Muscle layer of colon (tissue), 2 donors: ENCODE results near the gene SNX32.

Experiments used
- H3K27ac ChIP-seq: one replicate; pipeline ENCODE4 v1.7.0; 2013; ENCODE audit warnings: low read depth, mild to moderate bottlenecking, low read length, moderate library complexity
- H3K27me3 ChIP-seq, 2 donors: one replicate each; pipeline ENCODE4 v1.7.0; 2013; ENCODE audit warnings: low read length in 2 of 2, mild to moderate bottlenecking in 2 of 2; ENCODE audit not compliant: insufficient read depth in 2 of 2, control insufficient read depth in 1 of 2
- H3K36me3 ChIP-seq: one replicate; pipeline ENCODE4 v1.7.0; 2013; ENCODE audit warnings: mild to moderate bottlenecking, low read length; ENCODE audit not compliant: insufficient read depth
- H3K4me1 ChIP-seq: one replicate; pipeline ENCODE4 v1.7.0; 2013; ENCODE audit warnings: mild to moderate bottlenecking, low read length; ENCODE audit not compliant: insufficient read depth
- H3K4me3 ChIP-seq, 2 donors: one replicate each; pipeline ENCODE4 v1.7.0; 2013; ENCODE audit warnings: low read length in 2 of 2, low read depth in 1 of 2, mild to moderate bottlenecking in 1 of 2, moderate library complexity in 1 of 2
- H3K9ac ChIP-seq: one replicate; pipeline ENCODE4 v1.7.0; 2013; ENCODE audit warnings: low read length
- H3K9me3 ChIP-seq: one replicate; pipeline ENCODE4 v1.7.0; 2013; ENCODE audit warnings: mild to moderate bottlenecking, low read length
- donor health status: abdominal sarcoma.
- donor health status: Adenocarcinoma of cecum.

Gene SNX32

DNA sequence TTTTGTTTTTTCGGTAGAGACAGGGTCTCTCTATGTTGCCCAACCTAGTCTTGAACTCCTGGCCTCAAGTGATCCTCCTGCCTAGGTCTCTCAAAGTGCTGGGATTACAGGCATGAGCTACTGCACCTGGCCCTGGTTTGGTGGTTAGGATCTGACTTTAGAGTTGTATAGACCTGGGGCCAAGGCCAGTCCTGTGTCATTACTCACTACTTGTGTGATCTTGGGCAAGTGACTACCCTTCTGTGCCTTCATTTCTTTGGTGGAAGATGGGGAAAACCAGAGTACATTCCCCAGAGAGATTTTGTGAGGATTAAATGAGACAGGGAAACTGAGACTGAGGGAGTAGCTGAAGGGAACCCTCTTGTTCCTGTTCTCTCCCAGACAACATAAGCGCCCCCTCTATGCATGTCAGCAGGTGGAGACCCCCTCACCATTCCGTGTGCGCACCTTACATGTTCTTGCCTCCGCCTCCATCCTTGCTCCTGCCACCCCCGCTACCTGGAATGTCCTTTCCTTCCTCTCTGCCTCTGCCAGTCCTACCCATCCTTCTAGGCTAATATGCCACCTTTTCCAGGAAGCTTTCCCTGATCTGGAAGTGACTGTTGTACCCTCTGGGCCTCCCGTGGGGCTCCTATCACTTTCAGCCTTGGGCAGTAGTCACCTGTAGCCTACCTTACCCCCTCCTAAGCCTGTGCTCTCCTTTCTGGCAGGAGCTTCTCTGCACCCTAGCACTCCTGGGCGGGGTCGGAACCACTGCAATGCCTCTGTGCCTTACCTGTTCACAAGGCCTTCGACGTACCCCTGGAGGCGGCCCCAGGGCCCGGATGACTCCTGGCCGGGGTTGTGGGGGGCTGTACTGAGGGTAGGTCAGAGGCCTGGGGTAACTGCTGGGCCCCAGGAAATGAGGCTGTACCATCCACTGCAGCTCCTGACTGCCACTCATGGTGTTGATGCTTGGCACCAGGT lies 62.6 kb downstream of the SNX32 start:
- no peaks in the 10 kb centered on the region for H3K36me3 ChIP-seq
- no peak overlapping the region for H3K27ac ChIP-seq
- H3K9me3 ChIP-seq: no peaks in the 10 kb centered on the region
- H3K4me3 ChIP-seq: no peak overlapping the region
- H3K27me3 ChIP-seq: peaks cover 7 to 8% of the 10 kb centered on the region in 2 donors
- H3K9ac ChIP-seq: no peak overlapping the region
- H3K4me1 ChIP-seq: peaks cover 25% of the 10 kb centered on the region

DNA sequence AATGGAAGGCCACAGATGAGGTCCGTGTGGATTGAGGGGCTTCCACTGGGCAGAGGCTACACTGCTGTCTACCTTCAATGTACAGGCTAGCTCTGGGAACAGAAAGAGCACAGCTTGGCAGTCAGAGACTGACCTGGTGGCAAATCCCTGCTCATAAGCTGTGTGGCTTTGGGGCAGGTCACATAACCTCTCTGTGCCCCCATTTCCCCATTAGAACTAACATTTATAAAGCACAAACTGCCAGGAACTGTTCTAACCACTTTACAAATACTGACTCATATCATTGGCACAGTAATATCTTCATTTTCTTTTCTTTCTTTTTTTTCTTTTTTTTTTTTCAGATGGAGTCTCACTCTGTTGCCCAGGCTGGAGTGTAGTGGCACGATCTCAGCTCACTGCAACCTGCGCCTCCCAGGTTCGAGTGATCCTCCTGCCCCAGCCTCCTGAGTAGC lies 63.3 kb downstream of the SNX32 start:
- peaks cover 7 to 8% of the 10 kb centered on the region in 2 donors for H3K27me3 ChIP-seq
- H3K36me3 ChIP-seq: no peaks in the 10 kb centered on the region
- peaks cover 21% of the 10 kb centered on the region for H3K4me1 ChIP-seq

DNA sequence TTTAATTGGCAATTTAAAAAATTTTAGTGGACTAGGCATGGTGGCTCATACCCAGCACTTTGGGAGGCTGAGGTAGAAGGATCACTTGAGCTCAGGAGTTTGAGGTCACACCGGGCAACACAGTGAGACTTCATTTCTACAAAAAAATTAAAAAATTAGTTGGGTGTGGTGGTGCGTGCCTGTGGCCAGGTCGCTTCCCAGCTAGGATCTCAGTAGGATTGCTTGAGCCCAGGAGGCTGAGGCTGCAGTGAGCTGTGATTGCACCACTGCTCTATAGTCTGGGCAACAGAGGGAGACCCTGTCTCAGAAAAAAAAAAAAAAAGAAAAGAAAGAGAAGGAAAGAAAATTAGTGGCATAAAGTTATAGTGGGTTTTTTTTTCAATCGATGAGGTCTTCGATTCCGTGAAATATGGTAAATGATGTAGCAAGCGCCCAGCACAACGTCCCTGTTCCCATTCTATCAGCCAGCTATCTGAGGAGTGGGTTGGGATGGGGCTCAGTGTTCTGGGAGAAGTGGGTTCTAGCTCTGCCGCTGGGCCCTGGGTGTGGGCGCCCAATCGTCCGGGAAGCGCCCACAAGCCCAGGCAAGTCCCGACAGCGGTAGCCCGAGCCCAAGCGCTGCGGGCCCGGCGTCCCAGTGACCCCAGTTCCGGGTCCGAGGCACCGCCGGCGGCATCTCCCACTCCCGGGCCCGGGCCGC lies 65.0 kb downstream of the SNX32 start:
- peak overlapping the region in 1 of 2 donors; percentile 42 for H3K4me3 ChIP-seq
- H3K9me3 ChIP-seq: no peaks in the 10 kb centered on the region
- no peak overlapping the region for H3K27ac ChIP-seq
- no peaks in the 10 kb centered on the region for H3K36me3 ChIP-seq
- H3K27me3 ChIP-seq: peaks cover 7 to 8% of the 10 kb centered on the region in 2 donors
- peaks cover 5% of the 10 kb centered on the region for H3K4me1 ChIP-seq
- no peak overlapping the region for H3K9ac ChIP-seq

More for the DNA sequence above, 63.3 kb downstream of the SNX32 start:
- Histone ChIP-seq H3K9me3 (no peaks in the 10 kb centered on the region), H3K4me3 (no peak overlapping the region), H3K9ac (no peak overlapping the region), H3K27ac (no peak overlapping the region)

DNA sequence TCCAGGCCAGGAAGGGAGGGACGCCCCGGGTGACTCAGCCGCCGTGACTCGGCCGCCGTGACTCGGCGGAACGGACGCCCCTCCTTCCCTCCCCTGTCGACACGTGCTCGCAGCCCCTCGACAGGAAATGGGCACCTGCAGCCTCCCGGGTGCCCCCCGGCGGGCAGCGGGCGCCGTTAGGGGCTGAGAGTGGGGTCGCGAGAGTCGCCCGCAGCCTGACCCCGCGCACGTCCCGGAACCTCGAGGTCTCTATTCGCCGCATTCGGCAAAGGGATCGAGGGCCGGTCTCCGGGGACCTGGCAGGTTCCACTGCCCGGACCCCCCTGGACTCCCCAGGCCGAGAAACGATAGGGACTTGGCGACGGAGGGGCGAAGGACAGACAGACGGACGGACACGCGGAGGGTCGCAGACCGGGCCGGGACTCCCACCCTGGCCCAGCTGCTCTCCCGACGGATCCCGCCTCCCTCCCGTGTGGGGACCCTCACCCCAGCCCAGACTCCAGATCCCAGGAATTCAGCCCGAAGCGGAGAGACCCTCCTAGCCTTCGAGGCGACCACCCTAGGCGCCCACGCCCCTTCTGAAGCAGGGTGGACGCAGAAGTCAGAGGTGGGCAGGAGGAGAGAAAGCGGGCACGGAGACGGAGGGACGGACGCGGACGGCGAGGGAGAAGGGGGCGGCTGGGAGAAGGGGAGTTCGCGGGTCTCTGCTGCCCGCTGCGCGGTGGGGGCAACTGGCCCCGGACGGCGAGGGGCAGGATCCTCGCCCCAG lies 65.8 kb downstream of the SNX32 start:
- H3K9ac ChIP-seq: no peak overlapping the region

DNA sequence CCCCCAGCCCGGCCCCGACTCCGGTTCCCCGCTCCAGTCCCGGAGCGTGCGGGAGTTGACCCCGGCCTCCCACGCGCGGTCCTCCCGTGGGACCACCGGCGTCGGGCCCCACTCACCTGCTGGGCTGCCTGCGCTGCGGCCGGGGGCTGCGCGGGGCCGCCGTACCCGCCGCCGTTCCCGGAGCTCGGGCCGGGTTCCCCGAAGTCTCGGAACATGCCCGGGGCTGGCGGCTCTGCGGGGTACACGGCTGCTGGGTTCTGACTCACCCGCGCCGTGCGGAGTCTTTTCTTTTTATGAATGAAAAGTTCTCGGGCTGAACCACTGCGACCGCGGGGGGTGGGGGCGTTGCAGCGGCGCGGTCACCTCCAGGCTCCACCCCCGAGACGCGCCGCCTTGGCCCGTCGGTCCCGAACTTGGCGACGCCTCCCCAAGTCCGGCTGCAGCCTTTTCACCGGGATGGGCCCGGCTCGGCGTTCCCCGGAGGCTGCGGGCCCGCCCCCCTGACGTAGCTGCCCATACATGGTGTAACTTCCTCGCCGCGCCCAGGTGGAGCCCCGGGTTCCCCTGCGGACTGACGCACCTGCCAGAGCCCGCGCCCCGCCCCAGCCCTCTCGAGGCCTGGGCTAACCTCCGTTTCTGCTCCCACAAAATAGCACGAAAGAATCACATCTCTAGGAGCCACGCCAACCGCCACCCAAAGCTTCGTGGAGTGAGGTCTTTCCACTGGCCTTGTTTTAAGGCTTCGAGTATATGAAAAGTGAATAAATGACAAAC lies 66.5 kb downstream of the SNX32 start, which contains the start of gene FOSL1:
Gene FOSL1 (minus strand): TSS at position 264 of the 774 bp plus-strand sequence. CDS start 49 bp downstream, at position 215.
- peak within 1 kb of the TSS; percentile 52 for H3K27ac ChIP-seq

More for the DNA sequence above, 65.8 kb downstream of the SNX32 start:
- Histone ChIP-seq H3K4me3 (peak overlapping the region; percentile 42 to 49), H3K4me1 (peaks cover 4% of the 10 kb centered on the region), H3K27ac (peak overlapping the region; percentile 52), H3K27me3 (peaks cover 7 to 8% of the 10 kb centered on the region in 2 donors), H3K36me3 (no peaks in the 10 kb centered on the region), H3K9me3 (no peaks in the 10 kb centered on the region)

DNA sequence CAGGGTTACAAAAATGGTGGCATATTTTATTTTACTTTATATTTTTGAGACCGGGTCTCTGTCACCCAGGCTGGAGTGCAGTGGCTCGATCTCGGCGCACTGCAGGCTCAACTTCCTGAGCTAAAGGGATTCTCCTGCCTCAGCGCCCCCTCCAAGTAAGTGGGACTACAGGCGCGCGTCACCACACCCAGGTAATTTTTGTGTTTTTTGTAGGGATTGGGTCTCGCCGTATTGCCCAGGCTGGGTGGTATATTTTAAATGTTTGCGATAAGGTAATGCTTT lies 67.1 kb downstream of the SNX32 start:
- Histone ChIP-seq H3K36me3 (no peaks in the 10 kb centered on the region), H3K27ac (no peak overlapping the region), H3K4me1 (peaks cover 4% of the 10 kb centered on the region), H3K27me3 (peaks cover 7 to 8% of the 10 kb centered on the region in 2 donors), H3K4me3 (peak overlapping the region; percentile 42 to 49), H3K9me3 (no peaks in the 10 kb centered on the region), H3K9ac (no peak overlapping the region)

More for the DNA sequence above, 66.5 kb downstream of the SNX32 start, which contains the start of gene FOSL1:
- Histone ChIP-seq H3K9ac (no peak within 1 kb of the TSS), H3K27me3 (peaks cover 7 to 8% of the 10 kb centered on the region in 2 donors), H3K9me3 (no peaks in the 10 kb centered on the region), H3K4me3 (peak within 1 kb of the TSS; percentile 42 to 49), H3K36me3 (no peaks in the 10 kb centered on the region), H3K4me1 (peaks cover 4% of the 10 kb centered on the region)

DNA sequence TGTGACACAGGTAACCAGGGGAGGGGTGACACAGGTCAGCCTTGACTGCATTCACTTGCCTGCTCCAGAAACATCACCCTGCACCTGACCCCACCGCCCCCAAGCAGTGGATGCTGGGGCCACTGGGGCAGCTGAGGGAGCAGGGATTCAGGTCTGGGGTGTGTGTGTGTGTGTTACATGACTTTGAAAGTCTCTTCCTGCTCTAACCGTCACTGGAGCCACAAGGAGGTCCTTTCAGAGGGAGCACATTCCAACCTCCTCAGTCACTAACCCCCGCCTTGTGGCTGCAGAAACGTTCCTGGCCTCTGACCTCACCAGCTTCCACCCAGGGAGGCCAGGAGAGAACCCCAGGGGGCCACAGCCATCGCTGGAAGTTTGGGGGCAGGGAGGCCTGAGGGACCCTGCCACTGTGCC lies 69.3 kb downstream of the SNX32 start:
- peaks cover 4% of the 10 kb centered on the region for H3K4me1 ChIP-seq
- no peak overlapping the region for H3K27ac ChIP-seq
- no peak overlapping the region for H3K9ac ChIP-seq
- H3K4me3 ChIP-seq: no peak overlapping the region
- H3K36me3 ChIP-seq: no peaks in the 10 kb centered on the region
- peaks cover 7 to 8% of the 10 kb centered on the region in 2 donors for H3K27me3 ChIP-seq
- H3K9me3 ChIP-seq: no peaks in the 10 kb centered on the region
